ENCODE results near the gene LCP2. TPM values are rescaled to one million over a fixed set of nuclear protein-coding genes. Genes with fewer than 3 reads are reported as not detected.

The LCP2 gene
- total RNA-seq, 1 donor from 2014 or later: not detected

- Mint-ChIP-seq H3K36me3 (no peaks in the 10 kb centered on the region), H3K9me3 (no peaks in the 10 kb centered on the region), H3K27me3 (no peaks in the 10 kb centered on the region), H3K4me1 (ENCODE audit: unreplicated experiment) (peaks cover 17% of the 10 kb centered on the region), H3K27ac (no peak overlapping the region), H3K4me3 (no peak overlapping the region)
- TF ChIP-seq CTCF (conservative IDR thresholded peaks at IDR 0.05): no peak
- no peak for DNase-seq (ENCODE audit: extremely low spot score, unreplicated experiment)
Observed at GRCh38 chr5:170217831-170218230, 79.7 kb downstream of the LCP2 start.

GRCh38 chr5:170216257-170216864 lies 81.2 kb downstream of the LCP2 start:
- H3K27ac Mint-ChIP-seq: no peak overlapping the region
- peak; percentile 81 for TF ChIP-seq CTCF (conservative IDR thresholded peaks at IDR 0.05)
- no peaks in the 10 kb centered on the region for H3K36me3 Mint-ChIP-seq
- no peak overlapping the region for H3K4me3 Mint-ChIP-seq
- H3K4me1 Mint-ChIP-seq (ENCODE audit: unreplicated experiment): peaks cover 10% of the 10 kb centered on the region
- H3K27me3 Mint-ChIP-seq: no peaks in the 10 kb centered on the region
- DNase-seq (ENCODE audit: extremely low spot score, unreplicated experiment): no peak
- H3K9me3 Mint-ChIP-seq: no peaks in the 10 kb centered on the region

- Mint-ChIP-seq H3K36me3 (no peaks in the 10 kb centered on the region), H3K9me3 (no peaks in the 10 kb centered on the region), H3K27me3 (peaks cover 14% of the 10 kb centered on the region), H3K4me3 (no peak overlapping the region), H3K27ac (peak overlapping the region; percentile 17), H3K4me1 (ENCODE audit: unreplicated experiment) (no peaks in the 10 kb centered on the region)
- TF ChIP-seq CTCF (conservative IDR thresholded peaks at IDR 0.05): no peak
- DNase-seq (ENCODE audit: extremely low spot score, unreplicated experiment): no peak
Observed at GRCh38 chr5:170211575-170212334, 85.8 kb downstream of the LCP2 start.

- H3K27me3 Mint-ChIP-seq: peaks cover 39% of the 10 kb centered on the region
- no peaks in the 10 kb centered on the region for H3K36me3 Mint-ChIP-seq
- no peaks in the 10 kb centered on the region for H3K4me1 Mint-ChIP-seq (ENCODE audit: unreplicated experiment)
- no peak for TF ChIP-seq CTCF (conservative IDR thresholded peaks at IDR 0.05)
- no peak for DNase-seq (ENCODE audit: extremely low spot score, unreplicated experiment)
- no peaks in the 10 kb centered on the region for H3K9me3 Mint-ChIP-seq
- H3K4me3 Mint-ChIP-seq: no peak overlapping the region
- no peak overlapping the region for H3K27ac Mint-ChIP-seq
Observed at GRCh38 chr5:170206958-170207357, 90.6 kb downstream of the LCP2 start.

- no peak for TF ChIP-seq CTCF (conservative IDR thresholded peaks at IDR 0.05)
- H3K27ac Mint-ChIP-seq: no peak overlapping the region
- H3K9me3 Mint-ChIP-seq: no peaks in the 10 kb centered on the region
- no peaks in the 10 kb centered on the region for H3K36me3 Mint-ChIP-seq
- no peak overlapping the region for H3K4me3 Mint-ChIP-seq
- peaks cover 42% of the 10 kb centered on the region for H3K27me3 Mint-ChIP-seq
- no peak for DNase-seq (ENCODE audit: extremely low spot score, unreplicated experiment)
- no peaks in the 10 kb centered on the region for H3K4me1 Mint-ChIP-seq (ENCODE audit: unreplicated experiment)
Observed at GRCh38 chr5:170206216-170206615, 91.4 kb downstream of the LCP2 start.

Data from type B pancreatic cell (in vitro differentiated cells).